K562 treated with DMSO at 1 percent for 48 hours (cell line): ENCODE measurements around the gene OPALIN. TPM values are rescaled to one million over a fixed set of nuclear protein-coding genes. Genes with fewer than 3 reads are reported as not detected.

Experiments
- total RNA-seq: library from RNA; unstranded; fragments of 300-600 nt; gene quantifications from 2 replicates; pipeline ENCODE4 v1.2.3, GENCODE V29; 2022; ENCODE audit warnings: low replicate concordance; ENCODE audit errors: extremely low read depth

The OPALIN gene
- not detected in 2 replicates for total RNA-seq

GRCh38 chr10:96358851-96359540 is at the start of gene OPALIN:
TSS of gene OPALIN (minus strand) at chr10:96359002. CDS start at chr10:96358896, 106 bp downstream.

GRCh38 chr10:96304230-96304629 is 54.6 kb downstream of the OPALIN start, which contains the start of gene DNTT:
TSS of gene DNTT (plus strand) at chr10:96304434. CDS start at chr10:96304498, 64 bp downstream.

Other genes with a start within 250 kb of the OPALIN start
- gene ZNF518A, start 228.7 kb downstream of the OPALIN start, total RNA-seq = not detected in 2 replicates
- gene BLNK, start 87.4 kb downstream of the OPALIN start, total RNA-seq = not detected in 2 replicates
- gene DNTT, start 54.6 kb downstream of the OPALIN start, total RNA-seq = not detected in 2 replicates
- not detected in 2 replicates for gene TLL2, start 154.9 kb upstream of the OPALIN start, total RNA-seq
- gene TM9SF3, start 228.0 kb upstream of the OPALIN start, total RNA-seq = not detected in 2 replicates